Measurements from ENCODE around the gene STAT6. TPM values are rescaled to one million over a fixed set of nuclear protein-coding genes. Genes with fewer than 3 reads are reported as not detected.

The STAT6 gene
- polyA plus RNA-seq, 1 experiment, result 177 TPM

GRCh38 chr12:57087010-57087690, 24.0 kb downstream of the STAT6 start:
- Histone ChIP-seq H3K4me3 (ENCODE audit: low read depth, low read length) (peak overlapping the region; percentile 64), H3K27me3 (ENCODE audit: control insufficient read depth, insufficient read depth, low read length) (no peaks in the 10 kb centered on the region), H3K36me3 (ENCODE audit: control insufficient read depth, insufficient read depth, low read length) (peaks cover 14% of the 10 kb centered on the region)
- no peak for DNase-seq (ENCODE audit: low read depth)
- ChIA-PET POLR2A (interaction anchor here (0.7 to 1.9 kb wide), 5 partner anchors 8 to 143 kb away, joined by 3 to 13 read pairs (median 4); partner anchors contain the start of genes LRP1, NEMP1, SHMT2 and STAT6), CTCF (interaction anchor here (1.0 to 15.6 kb wide), 4 partner anchors 11 to 347 kb away, joined by 3 to 190 read pairs (median 5); partner anchors contain the start of gene STAT6)
- TF ChIP-seq, protein P1, sequence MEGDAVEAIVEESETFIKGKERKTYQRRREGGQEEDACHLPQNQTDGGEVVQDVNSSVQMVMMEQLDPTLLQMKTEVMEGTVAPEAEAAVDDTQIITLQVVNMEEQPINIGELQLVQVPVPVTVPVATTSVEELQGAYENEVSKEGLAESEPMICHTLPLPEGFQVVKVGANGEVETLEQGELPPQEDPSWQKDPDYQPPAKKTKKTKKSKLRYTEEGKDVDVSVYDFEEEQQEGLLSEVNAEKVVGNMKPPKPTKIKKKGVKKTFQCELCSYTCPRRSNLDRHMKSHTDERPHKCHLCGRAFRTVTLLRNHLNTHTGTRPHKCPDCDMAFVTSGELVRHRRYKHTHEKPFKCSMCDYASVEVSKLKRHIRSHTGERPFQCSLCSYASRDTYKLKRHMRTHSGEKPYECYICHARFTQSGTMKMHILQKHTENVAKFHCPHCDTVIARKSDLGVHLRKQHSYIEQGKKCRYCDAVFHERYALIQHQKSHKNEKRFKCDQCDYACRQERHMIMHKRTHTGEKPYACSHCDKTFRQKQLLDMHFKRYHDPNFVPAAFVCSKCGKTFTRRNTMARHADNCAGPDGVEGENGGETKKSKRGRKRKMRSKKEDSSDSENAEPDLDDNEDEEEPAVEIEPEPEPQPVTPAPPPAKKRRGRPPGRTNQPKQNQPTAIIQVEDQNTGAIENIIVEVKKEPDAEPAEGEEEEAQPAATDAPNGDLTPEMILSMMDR (IDR thresholded peaks at IDR 0.05; ENCODE audit: insufficient read depth, low read depth, low read length), result no peak

- DNase-seq (ENCODE audit: low read depth), result no peak
- peaks cover 10% of the 10 kb centered on the region for H3K36me3 ChIP-seq (ENCODE audit: control insufficient read depth, insufficient read depth, low read length)
- H3K27me3 ChIP-seq (ENCODE audit: control insufficient read depth, insufficient read depth, low read length), result no peaks in the 10 kb centered on the region
- ChIA-PET POLR2A (interaction anchor here (0.6 to 1.9 kb wide), 2 partner anchors 7 to 16 kb away, joined by 13 to 21 read pairs; partner anchors contain the start of gene NEMP1), CTCF (interaction anchor here (0.6 to 15.6 kb wide), 4 partner anchors 14 to 346 kb away, joined by 3 to 190 read pairs (median 3); partner anchors contain the start of gene STAT6)
- peak overlapping the region; percentile 64 for H3K4me3 ChIP-seq (ENCODE audit: low read depth, low read length)
- TF ChIP-seq, protein P1 (IDR thresholded peaks at IDR 0.05; ENCODE audit: insufficient read depth, low read depth, low read length), result peak; percentile 58
Observed at GRCh38 chr12:57086493-57087009, 24.6 kb downstream of the STAT6 start.

GRCh38 chr12:57085999-57086492, 25.1 kb downstream of the STAT6 start:
- no peak for DNase-seq (ENCODE audit: low read depth)
- CTCF ChIA-PET, result interaction anchor here (0.6 to 2.3 kb wide), 5 partner anchors 13 to 346 kb away, joined by 3 to 10 read pairs (median 3); partner anchors contain the start of gene STAT6
- TF ChIP-seq, protein P1 (IDR thresholded peaks at IDR 0.05; ENCODE audit: insufficient read depth, low read depth, low read length), result no peak
- Histone ChIP-seq H3K27me3 (ENCODE audit: control insufficient read depth, insufficient read depth, low read length) (no peaks in the 10 kb centered on the region), H3K36me3 (ENCODE audit: control insufficient read depth, insufficient read depth, low read length) (peaks cover 5% of the 10 kb centered on the region), H3K4me3 (ENCODE audit: low read depth, low read length) (peak overlapping the region; percentile 64)
- POLR2A ChIA-PET, result interaction anchor here (0.6 kb wide), 1 partner anchor 17 kb away, joined by 21 read pairs; no protein-coding TSS in a partner anchor

- TF ChIP-seq, protein P1 (IDR thresholded peaks at IDR 0.05; ENCODE audit: insufficient read depth, low read depth, low read length), result no peak
- no peak for DNase-seq (ENCODE audit: low read depth)
- no peaks in the 10 kb centered on the region for H3K27me3 ChIP-seq (ENCODE audit: control insufficient read depth, insufficient read depth, low read length)
- H3K36me3 ChIP-seq (ENCODE audit: control insufficient read depth, insufficient read depth, low read length), result no peaks in the 10 kb centered on the region
- CTCF ChIA-PET, result interaction anchor here (5.5 kb wide), 1 partner anchor 12 kb away, joined by 34 read pairs; no protein-coding TSS in a partner anchor
- no peak overlapping the region for H3K4me3 ChIP-seq (ENCODE audit: low read depth, low read length)
- POLR2A ChIA-PET, result no interaction called here
Observed at GRCh38 chr12:57080855-57081254, 30.3 kb downstream of the STAT6 start.

- DNase-seq (ENCODE audit: low read depth), result no peak
- POLR2A ChIA-PET, result interaction anchor here (1.0 to 1.8 kb wide), 2 partner anchors 8 to 9 kb away, joined by 3 to 13 read pairs; partner anchors contain the start of gene NAB2
- H3K36me3 ChIP-seq (ENCODE audit: control insufficient read depth, insufficient read depth, low read length), result no peaks in the 10 kb centered on the region
- no peaks in the 10 kb centered on the region for H3K27me3 ChIP-seq (ENCODE audit: control insufficient read depth, insufficient read depth, low read length)
- H3K4me3 ChIP-seq (ENCODE audit: low read depth, low read length), result no peak overlapping the region
- TF ChIP-seq, protein P1 (IDR thresholded peaks at IDR 0.05; ENCODE audit: insufficient read depth, low read depth, low read length), result no peak
- CTCF ChIA-PET, result interaction anchor here (0.9 to 5.5 kb wide), 9 partner anchors 8 to 162 kb away, joined by 3 to 34 read pairs (median 6); partner anchors contain the start of gene STAT6
Observed at GRCh38 chr12:57079821-57080220, 31.3 kb downstream of the STAT6 start.

Data from BJ (cell line).